RWPE2 (cell line): ENCODE results near the gene TIAL1.
A peak's percentile ranks its signal among the peaks of the same experiment; 100 is the strongest.

ENCODE experiments used
- ATAC-seq: fragments of 200-7000 bp; cut with Tn5 transposase; 3 replicates; pipeline ENCODE4 v1.9.1; 2021; ENCODE audit warnings: low read depth
- DNase-seq: peaks from one replicate; pipeline ENCODE4 v3.0.0-alpha.2; 2020; ENCODE audit warnings: low spot score
- H3K27ac ChIP-seq: fragments of 450-650 bp; 2 replicates; pipeline ENCODE4 v1.5.1; 2017; ENCODE audit warnings: mild to moderate bottlenecking; ENCODE audit not compliant: poor library complexity, severe bottlenecking
- H3K27me3 ChIP-seq: fragments of 250-450 bp; sonication (Bioruptor Pico); 2 replicates; pipeline ENCODE4 v1.5.1; 2021; ENCODE audit warnings: mild to moderate bottlenecking, moderate library complexity; ENCODE audit not compliant: insufficient read depth, poor library complexity, severe bottlenecking
- H3K36me3 ChIP-seq: fragments of 250-450 bp; sonication (Bioruptor Pico); 2 replicates; pipeline ENCODE4 v1.5.1; 2020; ENCODE audit warnings: low read depth, mild to moderate bottlenecking, moderate library complexity
- H3K4me1 ChIP-seq: fragments of 250-450 bp; sonication (Bioruptor Pico); 2 replicates; pipeline ENCODE4 v1.5.1; 2021; ENCODE audit warnings: mild to moderate bottlenecking, moderate library complexity; ENCODE audit not compliant: insufficient read depth, poor library complexity, severe bottlenecking
- H3K4me3 ChIP-seq: fragments of 250-450 bp; sonication (Bioruptor Pico); 2 replicates; pipeline ENCODE4 v1.5.1; 2021; ENCODE audit warnings: mild to moderate bottlenecking, moderate library complexity; ENCODE audit not compliant: severe bottlenecking
- H3K9me3 ChIP-seq: fragments of 250-450 bp; sonication (Bioruptor Pico); 2 replicates; pipeline ENCODE4 v1.5.1; 2021; ENCODE audit warnings: mild to moderate bottlenecking, moderate library complexity; ENCODE audit not compliant: severe bottlenecking
- CTCF ChIP-seq: fragments of 450-650 bp; IDR thresholded peaks from one replicate; pipeline ENCODE4 v1.5.1; 2017; ENCODE audit warnings: mild to moderate bottlenecking, moderate library complexity; ENCODE audit not compliant: poor library complexity, severe bottlenecking

The TIAL1 gene

DNA sequence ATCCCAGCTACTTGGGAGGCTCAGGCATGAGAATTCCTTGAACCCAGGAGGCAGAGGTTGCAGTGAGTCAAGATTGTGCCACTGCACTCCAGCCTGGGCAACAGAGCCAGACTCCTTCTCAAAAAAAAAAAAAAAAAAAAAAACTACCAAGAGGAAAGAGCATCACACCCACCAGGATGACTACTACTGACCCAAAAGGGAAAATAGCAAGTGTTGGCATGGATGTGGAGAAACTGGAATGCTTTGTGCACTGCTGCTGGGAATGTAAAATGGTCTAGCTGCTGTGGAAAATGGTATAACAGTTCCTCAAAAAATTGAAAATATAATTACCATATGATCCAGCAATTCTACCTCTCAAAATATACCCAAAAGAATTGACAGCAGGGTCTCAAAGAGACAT, 7.7 kb upstream of the TIAL1 start:
- DNase-seq: no peak
- Histone ChIP-seq H3K36me3 (no peaks in the 10 kb centered on the region), H3K4me1 (no peaks in the 10 kb centered on the region), H3K27ac (no peak overlapping the region), H3K9me3 (no peaks in the 10 kb centered on the region), H3K27me3 (no peaks in the 10 kb centered on the region), H3K4me3 (no peak overlapping the region)
- no peak for ATAC-seq
- no peak for TF ChIP-seq CTCF

DNA sequence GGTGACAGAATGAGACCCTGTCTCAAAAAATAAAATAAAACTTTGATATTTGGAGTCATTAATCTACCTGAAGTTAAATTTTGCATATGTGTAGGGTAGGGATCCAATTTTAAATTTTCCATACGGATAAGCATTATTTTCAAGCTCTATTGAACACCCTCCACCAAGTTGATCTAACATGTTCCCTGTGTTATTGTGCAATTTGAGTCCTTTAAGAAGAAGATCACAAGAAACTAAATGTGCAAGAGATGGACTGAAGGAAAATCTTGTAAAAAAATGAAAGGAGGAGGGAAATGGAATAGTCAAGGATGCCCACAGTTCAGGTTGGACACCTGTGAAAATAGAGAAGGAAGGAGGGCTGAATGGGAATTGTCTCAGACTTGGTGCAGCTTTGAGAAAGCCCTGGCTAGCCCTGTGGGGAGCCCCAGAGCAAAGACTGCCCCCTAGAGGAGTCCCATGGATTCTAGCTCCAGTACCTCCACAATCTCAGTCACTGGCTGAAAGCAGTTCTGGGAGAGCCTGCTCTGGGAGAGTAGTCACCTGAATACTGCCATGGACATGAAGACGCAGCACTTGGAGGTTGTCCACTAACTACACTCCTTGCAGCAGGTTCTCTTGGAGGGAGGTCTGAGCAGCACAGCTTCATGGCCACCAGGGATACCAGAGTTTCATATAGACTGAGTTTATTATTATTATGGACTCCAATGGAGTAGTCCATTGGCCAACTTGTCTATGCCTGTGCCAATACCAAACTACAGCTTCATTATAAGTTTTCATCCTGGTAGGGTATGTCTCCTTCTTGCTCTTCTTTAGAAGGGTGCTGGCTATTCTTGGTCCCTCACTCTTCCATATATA, 5.7 kb upstream of the TIAL1 start:
- Histone ChIP-seq H3K27me3 (no peaks in the 10 kb centered on the region), H3K4me3 (no peak overlapping the region), H3K36me3 (no peaks in the 10 kb centered on the region), H3K4me1 (peaks cover 4% of the 10 kb centered on the region), H3K27ac (no peak overlapping the region), H3K9me3 (no peaks in the 10 kb centered on the region)
- ATAC-seq (peak; percentile 29; the same call in 1 of the 3 replicates), DNase-seq (no peak)
- peak; percentile 23 for TF ChIP-seq CTCF

GRCh38 chr10:119598397-119598796, 1.6 kb upstream of the TIAL1 start:
- Histone ChIP-seq H3K4me3 (no peak overlapping the region), H3K36me3 (peaks cover 21% of the 10 kb centered on the region), H3K4me1 (peaks cover 23% of the 10 kb centered on the region), H3K27ac (no peak overlapping the region), H3K9me3 (no peaks in the 10 kb centered on the region), H3K27me3 (no peaks in the 10 kb centered on the region)
- no peak for ATAC-seq
- DNase-seq: no peak
- no peak for TF ChIP-seq CTCF

DNA sequence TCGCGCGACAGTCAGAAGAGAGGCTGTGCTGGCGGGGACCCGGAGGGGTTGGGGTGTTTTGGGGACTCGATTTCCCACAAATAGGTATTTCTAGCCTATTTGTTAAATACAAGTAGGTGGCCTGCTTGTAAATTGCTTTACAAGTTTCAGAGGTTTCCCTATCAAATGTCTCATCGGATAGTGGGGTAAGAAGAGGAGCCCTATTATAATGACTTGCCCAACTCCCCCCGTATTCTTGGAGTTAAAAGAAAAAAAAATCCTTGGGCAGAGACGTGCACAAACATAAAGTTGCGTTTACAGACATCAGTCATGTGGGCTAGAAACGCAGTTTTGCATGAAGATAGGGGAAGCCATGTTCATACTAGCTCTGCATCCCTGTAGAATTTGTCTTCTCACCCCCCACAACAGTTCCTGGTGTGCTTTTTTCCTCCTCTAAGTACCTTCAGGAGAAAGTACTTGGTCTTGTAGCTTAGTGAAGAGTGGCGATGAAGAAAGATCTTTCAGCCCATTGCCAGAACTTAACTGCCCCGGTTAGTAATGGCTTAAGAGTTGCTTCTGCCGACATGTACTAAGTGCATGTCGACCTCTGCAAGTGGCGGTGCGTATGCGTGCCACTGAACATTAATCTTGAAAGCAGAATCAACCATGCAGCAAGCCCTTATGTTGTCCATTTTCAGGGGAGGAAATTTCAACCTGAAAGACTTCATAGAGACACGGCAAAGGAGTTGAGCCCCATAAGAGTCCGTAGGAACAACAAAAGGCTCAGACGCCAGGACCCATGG, 832 bp upstream of the TIAL1 start:
- no peaks in the 10 kb centered on the region for H3K27me3 ChIP-seq
- H3K36me3 ChIP-seq: peaks cover 29% of the 10 kb centered on the region
- H3K9me3 ChIP-seq: no peaks in the 10 kb centered on the region
- peaks cover 31% of the 10 kb centered on the region for H3K4me1 ChIP-seq
- ATAC-seq: no peak
- DNase-seq: no peak
- no peak for TF ChIP-seq CTCF
- H3K4me3 ChIP-seq: peak overlapping the region; percentile 77
- peak overlapping the region; percentile 81 for H3K27ac ChIP-seq
